ENCODE measurements around the gene SPINT3.

Gene SPINT3

DNA sequence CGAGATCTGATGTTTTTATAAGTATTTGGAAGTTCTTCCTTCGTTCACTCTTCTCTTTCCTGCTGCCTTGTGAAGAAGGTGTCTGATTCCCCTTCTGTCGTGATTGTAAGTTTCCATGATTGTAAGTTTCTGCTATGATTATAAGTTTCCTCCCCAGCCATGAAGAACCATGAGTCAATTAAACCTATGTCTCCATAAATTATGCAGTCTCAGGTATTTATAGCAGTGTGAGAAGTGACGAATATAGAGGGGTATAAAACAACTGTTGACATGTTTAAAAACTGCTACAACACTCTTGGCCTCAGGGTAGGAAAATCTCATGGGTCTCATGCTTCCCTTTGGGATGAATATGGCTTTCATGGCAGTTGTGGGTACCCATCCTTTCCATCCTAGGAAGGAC is 51.7 kb downstream of the SPINT3 start:
- in situ Hi-C loops (cut with MboI; ENCODE audit: low sequenced_read_pairs), result no loop called here

DNA sequence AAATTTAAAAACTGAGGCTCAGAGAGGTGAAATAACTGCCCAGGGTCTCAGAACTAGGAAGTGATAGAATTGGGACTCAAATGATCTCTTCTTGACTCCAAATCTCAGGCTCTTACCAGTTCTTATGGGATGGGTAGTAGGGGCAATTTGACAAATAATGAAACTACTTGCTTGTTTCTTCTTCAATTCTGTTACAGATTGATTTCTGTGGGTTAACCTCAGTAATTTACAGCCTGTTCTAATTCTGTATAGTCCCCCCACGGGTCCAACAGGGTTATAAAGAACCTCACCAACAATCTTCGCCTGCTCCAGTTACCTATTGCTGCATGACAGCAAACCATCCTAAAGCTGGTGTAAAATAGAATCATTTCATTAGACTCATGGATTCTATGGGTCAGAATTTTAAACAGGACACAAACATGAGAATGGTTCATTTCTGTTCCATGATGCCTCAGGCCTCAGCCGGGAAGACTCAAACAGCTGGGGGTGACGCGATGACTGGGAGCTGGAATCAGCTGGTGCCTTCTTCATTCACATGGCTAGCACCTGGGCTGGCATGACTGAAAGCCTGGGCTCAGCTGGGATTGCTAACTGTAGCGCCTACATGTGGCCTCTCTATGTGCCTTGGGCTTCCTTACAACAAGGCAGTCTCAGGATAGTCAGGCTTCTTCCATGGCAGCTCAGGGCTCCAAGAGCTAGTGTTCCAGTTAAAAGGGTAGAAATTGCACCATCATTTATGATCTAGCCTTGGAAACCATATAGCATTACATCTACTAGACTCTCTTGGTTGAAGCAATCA is 52.5 kb downstream of the SPINT3 start:
- in situ Hi-C loops (cut with MboI; ENCODE audit: low sequenced_read_pairs), result no loop called here
